NCI-H1694 treated with DMSO at 0.1 percent for 48 hours (cell line): ENCODE measurements around the gene SYT7.
"Not testable (repeated sequence)": the region's sequence is repeated elsewhere in the genome, so short reads cannot be mapped to it uniquely, and the experiment has no call there.

ENCODE experiments used
- DNase-seq: peaks from one replicate; lab custom pipeline; 2025; lab: John Stamatoyannopoulos, UW

The SYT7 gene

DNA sequence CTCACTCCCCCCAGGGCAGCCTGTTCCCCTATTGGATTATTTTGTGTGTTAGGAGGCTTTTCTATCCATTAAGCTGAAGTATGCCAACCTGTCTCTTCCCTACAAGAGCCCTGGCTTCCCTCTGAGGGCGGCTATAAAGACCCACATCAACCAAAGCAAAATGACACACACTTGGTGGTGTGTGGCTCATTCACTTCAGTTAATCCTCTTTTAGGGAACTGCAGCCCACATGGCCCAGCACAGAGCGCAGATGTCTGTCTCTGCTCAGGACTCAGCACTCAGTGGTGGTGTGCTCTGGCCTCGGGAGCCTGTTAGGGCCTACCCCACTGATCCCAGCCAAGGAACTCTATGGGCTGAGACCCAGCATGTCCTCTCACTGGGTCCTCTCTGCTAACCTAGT is 104.5 kb downstream of the SYT7 start:
- DNase-seq, result no peak

DNA sequence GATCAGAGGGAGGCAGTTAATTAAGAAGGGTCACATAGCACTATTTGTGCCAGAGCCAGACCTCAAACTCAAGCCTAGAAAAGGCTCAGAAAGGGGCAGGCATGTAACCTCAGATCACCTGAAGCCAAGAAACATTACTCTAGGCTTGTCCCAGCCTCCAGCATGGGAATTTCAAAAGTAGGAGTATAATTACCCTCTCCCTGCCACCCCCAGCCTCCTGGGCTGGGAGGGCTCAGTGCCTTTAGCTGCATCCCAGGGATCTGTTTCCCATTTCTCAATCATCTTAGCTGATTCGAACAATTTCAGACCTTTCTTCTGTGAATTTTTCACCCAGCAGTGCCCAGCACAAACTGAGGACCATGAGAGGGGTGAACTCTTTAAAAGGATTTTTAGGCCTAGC is 105.4 kb downstream of the SYT7 start:
- DNase-seq, result no peak

DNA sequence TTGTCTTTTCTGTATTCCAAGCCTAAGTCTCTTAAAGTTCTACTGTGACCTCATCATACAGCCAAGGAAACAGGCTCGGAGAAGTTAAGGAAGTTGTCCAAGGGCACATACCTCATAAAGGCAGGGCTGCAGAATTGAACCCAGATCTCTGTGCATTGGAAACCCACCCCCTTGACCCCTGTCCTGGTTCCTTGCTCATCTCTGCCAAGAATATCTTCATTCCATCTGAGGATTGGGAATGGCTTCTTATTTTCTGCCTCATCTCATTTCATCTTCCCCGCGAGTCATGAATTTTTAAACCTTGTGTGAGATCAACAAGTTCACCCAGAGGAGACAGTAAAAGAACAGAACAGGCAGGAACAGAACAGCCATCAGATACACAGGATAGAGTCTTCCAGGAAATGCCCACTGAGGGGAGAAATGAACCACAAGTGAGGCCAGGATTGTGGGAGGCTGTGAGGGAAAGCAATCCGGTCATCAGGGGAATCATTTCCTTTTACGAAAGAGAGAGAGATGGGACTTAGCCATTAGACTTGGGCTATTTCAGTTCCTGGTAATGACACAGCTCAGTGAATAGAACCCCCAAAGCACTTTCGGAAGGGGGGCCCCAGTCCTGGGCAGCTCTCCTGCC is 106.7 kb downstream of the SYT7 start:
- no peak for DNase-seq

DNA sequence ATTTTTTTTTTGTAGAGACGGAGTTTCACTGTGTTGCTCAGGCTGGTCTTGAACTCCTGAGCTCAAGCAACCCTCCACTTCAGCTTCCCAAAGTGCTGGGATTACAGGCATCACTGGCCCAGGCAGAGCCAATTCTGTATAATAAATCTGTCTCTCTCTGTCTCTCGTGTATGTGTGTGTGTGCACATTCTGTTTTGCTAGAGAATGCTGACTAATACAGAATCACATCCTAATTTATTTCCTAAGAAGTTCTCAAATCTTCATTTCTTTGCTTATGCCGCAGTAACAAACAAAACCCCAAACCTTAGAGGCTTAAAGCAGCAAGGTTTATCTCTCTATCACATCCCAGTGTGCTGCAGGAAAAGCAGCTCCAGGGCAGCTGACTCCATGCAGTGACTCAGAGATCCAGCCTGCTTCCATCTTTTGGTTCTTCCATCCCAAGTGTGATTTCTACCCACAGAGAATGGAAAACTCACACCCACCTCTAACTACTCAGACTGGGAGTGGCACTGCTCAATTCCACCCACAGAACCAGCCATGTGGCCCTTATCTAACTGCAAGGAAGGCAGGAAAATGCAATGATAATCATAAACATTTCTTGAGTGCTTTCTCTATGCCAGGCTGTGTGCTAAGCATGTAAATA is 107.4 kb downstream of the SYT7 start:
- DNase-seq, result no peak

DNA sequence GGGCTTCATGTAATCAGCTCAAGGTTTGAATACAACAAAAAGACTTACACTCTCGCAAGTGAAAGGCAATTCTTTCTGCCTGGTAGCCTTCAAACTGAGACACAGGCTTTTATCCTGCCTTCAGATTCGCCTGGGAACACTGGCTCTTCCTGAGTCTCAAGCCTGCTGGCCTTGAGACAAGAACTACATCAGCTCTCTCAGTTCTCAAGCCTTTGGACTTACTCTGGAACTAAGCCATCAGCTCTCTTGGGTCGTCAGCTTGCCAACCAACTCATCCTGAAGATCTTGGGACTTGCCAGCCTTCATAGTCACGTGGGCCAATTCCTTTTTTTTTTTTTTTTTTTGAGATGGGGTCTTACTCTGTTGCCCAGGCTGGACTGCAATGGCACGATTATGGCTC is 108.0 kb downstream of the SYT7 start:
- no peak for DNase-seq

DNA sequence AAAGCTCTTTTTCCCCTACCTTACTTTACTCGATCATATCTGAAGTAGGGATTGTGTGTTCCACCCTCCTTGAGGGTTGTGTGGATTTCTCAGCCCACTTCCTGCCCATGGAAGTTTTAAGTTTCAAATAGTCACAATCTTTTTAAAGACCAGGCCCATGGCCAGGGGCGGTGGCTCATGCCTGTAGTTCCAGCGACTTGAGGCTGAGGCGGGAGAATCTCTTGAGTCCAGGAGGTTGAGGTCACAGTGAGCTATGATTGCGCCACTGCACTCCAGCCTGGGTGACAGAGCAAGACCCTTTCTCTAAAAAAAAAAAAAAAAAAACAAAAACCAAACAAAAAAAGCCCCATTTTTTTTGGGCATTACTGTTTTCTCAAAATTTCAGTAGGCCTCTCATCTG is 108.6 kb downstream of the SYT7 start:
- no peak for DNase-seq

DNA sequence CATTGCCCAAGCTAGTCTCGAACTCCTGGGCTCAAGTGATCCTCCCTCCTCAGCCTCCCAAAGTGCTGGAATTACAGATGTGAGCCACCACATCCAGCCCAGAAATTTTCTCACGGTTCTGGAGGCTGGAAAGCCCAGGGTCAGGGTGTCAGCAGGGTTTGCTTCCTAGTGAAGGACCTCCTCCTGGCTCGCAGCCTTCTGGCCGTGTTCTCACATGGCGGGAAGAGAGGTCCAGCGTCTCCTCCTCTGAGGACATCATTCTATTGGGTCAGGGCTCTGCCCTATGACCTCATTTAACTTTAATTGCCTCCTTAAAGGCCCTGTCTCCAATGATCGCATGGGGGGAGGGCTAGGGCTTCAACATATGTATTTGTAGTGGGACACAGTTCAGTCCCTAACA is 112.9 kb downstream of the SYT7 start:
- DNase-seq, result no peak

DNA sequence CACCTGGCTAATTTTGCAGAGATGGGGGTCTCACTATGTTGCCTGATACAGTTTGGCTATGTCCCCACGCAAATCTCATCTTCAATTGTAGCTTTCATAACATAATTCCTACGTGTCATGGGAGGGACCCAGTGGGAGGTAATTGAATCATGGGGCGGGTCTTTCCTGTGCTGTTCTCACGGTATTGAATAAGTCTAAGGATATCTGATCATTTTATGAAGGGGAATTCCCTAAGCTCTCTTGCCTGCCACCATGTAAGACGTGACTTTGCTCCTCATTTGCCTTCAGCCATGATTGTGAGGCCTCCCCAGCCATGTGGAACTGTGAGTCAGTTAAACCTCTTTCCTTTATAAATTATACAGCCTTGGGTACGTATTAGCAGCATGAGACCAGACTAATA is 113.3 kb downstream of the SYT7 start:
- not testable (repeated sequence) for DNase-seq
